DOHH2 (cell line): ENCODE data around the gene INTS2.

Experiments used
- H3F3A ChIP-seq: fragments of 200-600 bp; sonication (generic), shearing (Covaris generic); 2 replicates; pipeline ENCODE4 v1.6.0; 2016; ENCODE audit warnings: antibody characterized with exemption, mild to moderate bottlenecking; ENCODE audit not compliant: control insufficient read depth, insufficient read depth
- H3K27ac ChIP-seq: fragments of 200-600 bp; sonication (generic); 2 replicates; pipeline ENCODE4 v1.5.1; 2014; ENCODE audit warnings: low read depth, mild to moderate bottlenecking, low read length, moderate library complexity
- H3K27me3 ChIP-seq: fragments of 200-600 bp; sonication (generic); 2 replicates; pipeline ENCODE4 v1.6.1; 2014; ENCODE audit warnings: mild to moderate bottlenecking, low read length, mixed read lengths; ENCODE audit not compliant: control insufficient read depth
- H3K36me3 ChIP-seq: fragments of 200-600 bp; sonication (generic); 2 replicates; pipeline ENCODE4 v1.6.1; 2014; ENCODE audit warnings: mild to moderate bottlenecking, low read length, moderate library complexity, mixed read lengths; ENCODE audit not compliant: control insufficient read depth
- H3K4me1 ChIP-seq: fragments of 200-600 bp; sonication (generic); 2 replicates; pipeline ENCODE4 v1.6.1; 2014; ENCODE audit warnings: mild to moderate bottlenecking, low read length, mixed read lengths; ENCODE audit not compliant: control insufficient read depth
- H3K4me2 ChIP-seq: fragments of 200-600 bp; sonication (generic); 2 replicates; pipeline ENCODE4 v1.6.0; 2014; ENCODE audit warnings: mild to moderate bottlenecking, low read length, moderate library complexity
- H3K4me3 ChIP-seq: fragments of 200-600 bp; sonication (generic); 2 replicates; pipeline ENCODE4 v1.5.1; 2014; ENCODE audit warnings: mild to moderate bottlenecking, low read length, mixed read lengths
- H3K79me2 ChIP-seq: fragments of 200-600 bp; sonication (generic); 2 replicates; pipeline ENCODE4 v1.6.1; 2014; ENCODE audit warnings: mild to moderate bottlenecking, low read length, mixed read lengths; ENCODE audit not compliant: control insufficient read depth
- H3K9me2 ChIP-seq: fragments of 200-600 bp; sonication (generic); replicated peaks from 2 replicates; pipeline ENCODE4 v1.6.1; 2014; ENCODE audit warnings: mild to moderate bottlenecking, low read length, mixed read lengths; ENCODE audit not compliant: control insufficient read depth
- H3K9me3 ChIP-seq: fragments of 200-600 bp; sonication (generic); 2 replicates; pipeline ENCODE4 v1.6.1; 2014; ENCODE audit warnings: antibody characterized with exemption, low read length, mixed read lengths; ENCODE audit not compliant: control insufficient read depth, insufficient read depth
- H4K20me1 ChIP-seq: fragments of 200-600 bp; sonication (generic); 2 replicates; pipeline ENCODE4 v1.6.0; 2014; ENCODE audit warnings: low read depth, mild to moderate bottlenecking, antibody characterized with exemption, low read length, moderate library complexity; ENCODE audit not compliant: control insufficient read depth, insufficient read depth
- CTCF ChIP-seq: fragments of 200-600 bp; sonication (generic); IDR thresholded peaks from one replicate; pipeline ENCODE4 v1.5.1; 2014; ENCODE audit warnings: antibody characterized with exemption, mild to moderate bottlenecking, low read depth, low read length; ENCODE audit not compliant: poor library complexity, severe bottlenecking
- EZH2phosphoT487 ChIP-seq: fragments of 200-600 bp; sonication (generic); IDR thresholded peaks from 2 replicates; pipeline ENCODE4 v1.6.1; 2017; ENCODE audit warnings: borderline replicate concordance, mild to moderate bottlenecking, antibody characterized with exemption, low read length, moderate library complexity, mixed read lengths

The INTS2 gene

GRCh38 chr17:61970030-61970429 lies 42.2 kb upstream of the INTS2 start:
- H3K79me2 ChIP-seq: peaks cover 19% of the 10 kb centered on the region
- TF ChIP-seq CTCF: no peak
- no peak for TF ChIP-seq EZH2phosphoT487
- no peaks in the 10 kb centered on the region for H3K27me3 ChIP-seq
- no peaks in the 10 kb centered on the region for H3K9me2 ChIP-seq
- H3K9me3 ChIP-seq: no peaks in the 10 kb centered on the region
- no peak overlapping the region for H3K4me3 ChIP-seq
- no peak overlapping the region for H3K27ac ChIP-seq
- peaks cover 2% of the 10 kb centered on the region; the same call in 1 of the 2 replicates for H3F3A ChIP-seq
- H3K4me1 ChIP-seq: no peaks in the 10 kb centered on the region
- no peak overlapping the region for H3K4me2 ChIP-seq
- H4K20me1 ChIP-seq: no peaks in the 10 kb centered on the region
- peaks cover 73% of the 10 kb centered on the region for H3K36me3 ChIP-seq

GRCh38 chr17:61968757-61969156 lies 41.0 kb upstream of the INTS2 start:
- no peaks in the 10 kb centered on the region for H3K4me1 ChIP-seq
- H3K9me3 ChIP-seq: no peaks in the 10 kb centered on the region
- H3K4me2 ChIP-seq: no peak overlapping the region
- H3K27ac ChIP-seq: no peak overlapping the region
- H3F3A ChIP-seq: peaks cover 2% of the 10 kb centered on the region; the same call in 1 of the 2 replicates
- H3K9me2 ChIP-seq: no peaks in the 10 kb centered on the region
- peaks cover 7% of the 10 kb centered on the region for H3K79me2 ChIP-seq
- H3K27me3 ChIP-seq: no peaks in the 10 kb centered on the region
- TF ChIP-seq CTCF (no peak), EZH2phosphoT487 (no peak)
- peaks cover 75% of the 10 kb centered on the region for H3K36me3 ChIP-seq
- H3K4me3 ChIP-seq: no peak overlapping the region
- no peaks in the 10 kb centered on the region for H4K20me1 ChIP-seq

GRCh38 chr17:61967729-61968128 lies 39.9 kb upstream of the INTS2 start:
- H3K9me2 ChIP-seq: no peaks in the 10 kb centered on the region
- H3K4me2 ChIP-seq: no peak overlapping the region
- peaks cover 76% of the 10 kb centered on the region for H3K36me3 ChIP-seq
- TF ChIP-seq EZH2phosphoT487 (no peak), CTCF (no peak)
- H4K20me1 ChIP-seq: no peaks in the 10 kb centered on the region
- no peak overlapping the region for H3K27ac ChIP-seq
- H3F3A ChIP-seq: no peaks in the 10 kb centered on the region; the same call in 1 of the 2 replicates
- no peaks in the 10 kb centered on the region for H3K27me3 ChIP-seq
- no peaks in the 10 kb centered on the region for H3K4me1 ChIP-seq
- H3K79me2 ChIP-seq: peaks cover 2% of the 10 kb centered on the region; the same call in 1 of the 2 replicates
- no peak overlapping the region for H3K4me3 ChIP-seq
- no peaks in the 10 kb centered on the region for H3K9me3 ChIP-seq

- no peaks in the 10 kb centered on the region for H4K20me1 ChIP-seq
- TF ChIP-seq EZH2phosphoT487: no peak
- no peak for TF ChIP-seq CTCF
- no peaks in the 10 kb centered on the region for H3K9me2 ChIP-seq
- H3K4me3 ChIP-seq: no peak overlapping the region
- no peak overlapping the region for H3K4me2 ChIP-seq
- no peaks in the 10 kb centered on the region for H3K79me2 ChIP-seq
- no peak overlapping the region for H3K27ac ChIP-seq
- no peaks in the 10 kb centered on the region for H3K9me3 ChIP-seq
- H3F3A ChIP-seq: no peaks in the 10 kb centered on the region
- H3K27me3 ChIP-seq: no peaks in the 10 kb centered on the region
- H3K36me3 ChIP-seq: peaks cover 78% of the 10 kb centered on the region
- H3K4me1 ChIP-seq: no peaks in the 10 kb centered on the region
Observed at GRCh38 chr17:61966191-61966590, 38.4 kb upstream of the INTS2 start.
